CD4-positive, alpha-beta T cell treated with Interleukin-10 for 1 hour (primary cell): ENCODE results near the gene P2RY12.
"Not testable (repeated sequence)": the region's sequence is repeated elsewhere in the genome, so short reads cannot be mapped to it uniquely, and the experiment has no call there.

Source experiments
- DNase-seq: peaks from one replicate; pipeline ENCODE4 v3.0.0-alpha.2; 2020

The P2RY12 gene

DNA sequence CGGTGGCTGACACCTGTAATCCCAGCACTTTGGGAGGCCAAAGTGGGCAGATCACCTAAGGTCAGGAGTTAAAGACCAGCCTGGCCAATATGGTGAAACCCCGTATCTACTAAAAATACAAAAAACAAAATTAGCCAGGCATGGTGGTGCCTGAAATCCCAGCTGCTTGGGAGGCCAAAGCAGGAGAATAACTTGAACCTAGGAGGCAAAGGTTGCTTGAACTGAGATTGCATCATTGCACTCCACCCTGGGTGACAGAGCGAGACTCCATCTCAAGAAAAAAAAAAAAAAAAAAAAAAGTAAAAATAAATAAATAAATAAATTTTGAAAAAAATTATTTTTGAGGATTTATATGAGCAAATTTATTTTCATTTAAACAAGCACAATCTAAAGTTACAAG is 7.6 kb upstream of the P2RY12 start:
- not testable (repeated sequence) for DNase-seq

DNA sequence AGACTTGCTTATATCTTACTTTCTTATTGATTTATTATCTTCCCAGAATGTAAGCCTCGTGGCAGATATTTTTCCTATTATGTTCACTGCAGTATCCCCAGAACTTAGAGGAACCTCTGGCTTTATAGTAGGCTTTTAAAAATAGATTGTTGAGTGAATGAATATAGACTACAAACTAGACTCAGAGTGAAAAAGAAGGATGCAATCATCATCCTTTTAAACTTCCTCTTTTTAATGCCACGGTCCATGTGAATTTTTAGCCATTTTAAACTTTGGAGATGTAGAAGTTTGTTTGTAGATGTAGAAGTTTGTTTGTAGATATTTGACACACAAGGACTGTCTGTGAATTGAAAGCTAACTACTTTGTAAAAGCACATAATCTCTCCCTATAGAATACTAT is 7.2 kb upstream of the P2RY12 start:
- DNase-seq: no peak

DNA sequence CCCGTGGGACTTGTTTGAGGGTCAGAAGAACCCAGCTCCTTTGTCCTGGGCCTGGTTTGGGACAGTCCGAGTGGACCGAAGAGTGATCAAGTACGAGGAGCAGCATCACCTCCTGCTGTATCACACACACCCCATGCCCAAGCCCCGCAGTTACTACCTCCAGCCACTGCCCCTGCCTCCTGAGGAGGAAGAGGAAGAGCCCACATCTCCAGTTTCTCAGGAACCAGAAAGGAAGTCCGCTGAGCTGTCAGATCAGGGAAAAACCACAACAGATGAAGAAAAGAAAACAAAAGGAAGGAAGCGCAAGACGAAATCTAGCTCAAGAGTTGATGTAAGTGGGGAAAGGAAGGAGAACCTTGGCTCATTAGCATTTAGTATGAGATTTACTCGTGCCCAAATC is 3.3 kb upstream of the P2RY12 start:
- no peak for DNase-seq

DNA sequence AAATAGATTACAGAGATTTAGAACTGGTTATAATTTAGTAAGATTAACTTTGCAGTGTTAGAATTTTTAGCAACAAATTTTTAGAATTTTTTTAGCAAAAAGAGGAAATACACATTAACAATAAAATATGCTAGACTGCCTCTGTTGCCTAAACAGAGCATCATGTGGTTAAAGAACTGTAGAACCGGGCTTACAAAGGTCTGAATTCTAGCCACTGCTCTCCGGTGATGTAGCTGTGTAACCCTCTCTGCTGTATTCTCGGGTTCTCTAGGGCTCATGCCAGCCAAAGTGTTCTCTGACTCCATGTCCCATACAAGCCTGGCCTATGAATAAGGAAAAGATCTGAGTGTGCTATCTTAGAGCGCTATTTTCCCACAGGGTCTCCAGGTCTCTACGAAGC is 2.9 kb upstream of the P2RY12 start:
- DNase-seq: no peak

DNA sequence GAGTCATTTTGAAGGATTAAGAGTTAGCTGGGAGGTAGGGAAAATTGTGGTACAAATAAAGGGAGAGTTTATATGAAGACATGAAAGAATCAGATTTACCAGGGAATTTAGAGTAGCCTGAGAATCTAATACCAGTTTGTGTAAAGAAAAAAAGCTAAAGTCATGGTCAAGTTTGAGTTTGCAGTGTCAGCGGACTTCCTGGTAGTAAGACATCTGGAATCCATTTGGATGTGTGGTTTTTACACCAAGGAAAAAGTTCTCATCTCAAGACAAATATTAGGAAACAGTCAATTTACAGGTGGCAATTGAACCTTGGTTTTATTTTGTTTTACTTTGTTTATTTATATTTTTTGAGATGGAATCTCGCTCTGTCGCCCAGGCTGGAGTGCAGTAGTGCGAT is 1.5 kb upstream of the P2RY12 start:
- DNase-seq: no peak

DNA sequence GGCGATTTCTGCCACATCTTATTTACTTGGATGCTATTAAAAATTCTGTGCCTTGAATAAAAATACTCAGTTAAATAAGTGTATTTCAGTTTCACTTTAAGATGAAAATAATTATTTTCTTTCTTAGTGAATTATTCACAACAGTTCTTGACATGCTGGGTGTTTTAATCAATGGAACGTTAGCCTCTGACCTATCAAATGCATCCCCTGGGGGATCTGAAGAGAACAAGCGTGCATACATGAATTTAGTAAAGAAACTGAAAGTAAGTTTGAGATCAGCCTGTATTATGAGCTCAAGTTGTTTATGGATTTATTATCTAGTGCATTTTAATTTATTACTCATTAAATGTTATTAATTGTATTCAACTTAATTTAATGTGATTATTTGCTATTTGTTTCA is 597 bp downstream of the P2RY12 start:
- no peak for DNase-seq

DNA sequence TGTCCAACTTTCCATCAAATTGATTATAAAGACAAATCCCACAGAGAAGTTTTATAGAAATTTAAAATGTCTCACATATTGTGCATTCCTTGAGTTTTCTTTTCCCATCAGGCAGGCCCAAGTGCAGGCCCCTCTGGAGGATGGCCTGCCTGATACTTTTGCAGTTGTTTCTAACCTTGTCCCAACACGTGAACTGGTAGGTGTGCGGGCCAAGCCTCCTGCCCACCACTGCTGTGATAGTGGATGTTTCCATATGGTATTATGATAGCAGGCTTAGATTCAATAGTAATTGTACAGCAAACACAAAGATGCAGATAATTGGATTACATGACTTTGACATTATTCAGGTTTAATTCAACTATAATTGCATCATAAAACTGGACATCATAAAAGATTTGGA is 1.4 kb downstream of the P2RY12 start:
- DNase-seq: no peak

DNA sequence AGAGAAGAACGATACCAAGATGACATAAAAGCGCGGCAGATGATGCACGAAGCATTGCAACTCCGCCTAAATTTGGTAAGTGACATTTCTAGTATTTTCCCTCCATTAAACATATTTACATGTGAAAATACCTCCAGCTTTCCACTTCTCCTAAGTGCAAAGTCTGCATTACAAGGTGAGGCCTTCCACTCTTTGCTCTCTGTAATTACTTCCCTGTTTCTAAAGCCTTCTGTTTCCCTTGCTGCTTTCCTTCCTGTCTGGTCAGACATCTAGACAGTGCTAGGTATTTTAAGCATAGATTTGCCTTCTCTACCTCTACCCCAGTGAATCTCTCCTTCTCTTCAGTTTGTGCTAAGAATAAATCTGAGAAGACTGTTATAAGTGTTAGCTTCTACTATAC is 1.9 kb downstream of the P2RY12 start:
- no peak for DNase-seq

DNA sequence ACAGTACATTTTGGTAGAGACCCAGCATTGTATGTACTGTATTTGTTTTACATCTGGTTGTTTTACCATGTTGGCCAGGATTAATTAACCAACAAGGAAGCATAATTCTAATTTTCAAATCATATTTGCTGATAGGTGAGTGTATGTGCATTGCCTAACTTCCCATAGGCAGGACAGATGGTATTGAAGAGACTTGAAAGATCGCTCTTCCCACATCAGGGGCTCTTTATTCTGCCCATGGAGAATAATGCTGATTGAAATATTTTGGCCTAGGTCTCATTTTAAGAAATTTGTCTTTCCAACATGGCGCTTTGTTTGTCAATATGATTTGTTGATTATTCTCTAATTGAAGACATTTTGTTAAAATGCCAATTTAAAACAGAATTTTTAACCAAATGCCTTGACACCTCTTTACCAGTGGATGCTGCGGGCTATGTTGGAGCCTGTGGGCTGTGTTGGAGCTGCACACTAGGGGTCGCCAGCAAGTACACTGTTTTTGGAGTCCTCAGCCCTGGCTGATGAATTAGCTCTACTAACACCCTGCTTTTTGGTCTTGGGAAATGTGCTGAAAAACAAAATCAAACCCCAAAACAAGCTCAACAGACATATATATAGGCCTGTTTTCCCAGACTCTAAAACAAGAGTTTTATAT is 5.3 kb downstream of the P2RY12 start:
- peak; percentile 3 for DNase-seq

DNA sequence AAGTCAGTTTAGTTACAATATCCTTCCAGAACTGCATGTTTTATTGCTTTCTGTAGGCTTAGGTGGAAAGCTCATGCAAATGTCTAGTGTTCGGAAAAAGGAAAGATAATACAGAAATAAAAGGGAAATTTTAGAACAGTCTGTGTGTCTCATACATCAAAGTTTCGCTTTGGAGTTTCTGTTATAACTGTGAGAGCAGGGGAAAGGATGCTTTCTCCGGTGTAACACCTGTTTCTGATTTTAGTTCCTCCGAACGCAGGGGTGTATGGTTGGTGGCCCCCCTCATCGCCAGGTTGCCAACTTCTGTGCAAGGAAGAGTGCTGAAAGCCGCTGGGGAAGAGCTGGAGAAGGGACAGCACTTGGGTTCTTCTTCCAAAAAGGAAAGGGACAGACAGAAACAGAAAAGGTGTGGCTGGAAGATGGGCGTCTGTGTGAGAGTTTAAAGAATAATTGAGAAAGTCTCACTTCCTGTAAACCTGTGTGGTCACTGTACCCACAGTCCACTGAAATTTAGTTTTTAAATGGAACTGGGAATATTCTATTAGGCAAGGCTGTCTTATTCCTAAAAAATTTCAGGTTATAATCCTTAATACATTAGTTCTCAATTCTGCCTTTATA is 6.7 kb downstream of the P2RY12 start:
- DNase-seq: no peak

DNA sequence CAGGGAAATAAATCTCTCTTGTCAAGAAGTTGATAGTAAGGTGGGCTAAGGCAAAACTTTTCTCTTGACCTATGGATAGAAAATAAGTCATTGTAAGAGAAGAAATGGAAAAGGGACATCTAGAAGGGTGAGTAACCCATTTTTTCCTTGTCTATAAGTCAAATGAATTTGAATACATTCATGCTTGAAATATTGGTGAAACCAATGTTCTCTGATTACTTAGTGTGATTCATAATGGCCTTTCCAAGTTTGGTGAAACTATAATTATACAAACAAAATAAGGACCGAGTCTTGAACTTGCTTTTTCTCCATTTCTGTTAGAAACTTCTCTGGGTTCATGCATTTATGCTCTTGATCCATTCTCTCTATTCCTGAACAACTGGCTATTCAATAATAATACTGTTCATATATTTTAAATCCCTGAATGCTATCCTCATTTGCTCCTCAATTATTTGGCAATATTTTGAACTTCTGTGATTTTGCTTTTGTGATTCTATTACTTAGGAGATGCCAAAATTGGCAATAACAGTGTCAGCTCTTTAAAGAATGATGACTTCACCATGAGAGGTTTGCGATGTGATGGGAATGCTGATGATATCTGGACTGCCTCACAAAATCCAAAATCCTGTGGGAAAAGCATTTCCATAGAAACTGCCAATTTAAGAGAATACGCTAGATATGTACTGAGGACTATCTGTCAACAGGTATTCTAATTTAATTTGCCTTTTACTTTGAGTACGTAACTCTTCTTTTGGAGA is 12.3 kb downstream of the P2RY12 start:
- DNase-seq: no peak

DNA sequence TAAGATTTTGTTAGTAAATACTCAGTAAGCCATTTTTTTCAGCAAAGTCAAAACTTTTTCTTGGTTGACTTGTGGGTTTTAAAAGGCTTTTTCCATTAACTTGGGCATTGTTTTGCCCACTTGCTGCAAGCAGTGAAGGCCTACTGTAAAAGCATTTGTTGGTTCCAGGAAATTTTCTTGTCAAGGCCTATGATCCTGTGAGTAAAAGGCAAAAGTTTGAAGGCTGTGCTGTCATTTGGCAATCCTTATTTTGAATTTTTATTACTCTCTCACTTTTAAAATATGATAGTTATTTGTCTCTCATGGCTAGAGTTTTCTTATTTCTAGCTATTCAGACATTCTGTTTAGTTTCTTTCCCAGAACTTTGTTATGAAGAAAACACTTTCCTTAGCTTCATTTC is 13.0 kb downstream of the P2RY12 start:
- no peak for DNase-seq

DNA sequence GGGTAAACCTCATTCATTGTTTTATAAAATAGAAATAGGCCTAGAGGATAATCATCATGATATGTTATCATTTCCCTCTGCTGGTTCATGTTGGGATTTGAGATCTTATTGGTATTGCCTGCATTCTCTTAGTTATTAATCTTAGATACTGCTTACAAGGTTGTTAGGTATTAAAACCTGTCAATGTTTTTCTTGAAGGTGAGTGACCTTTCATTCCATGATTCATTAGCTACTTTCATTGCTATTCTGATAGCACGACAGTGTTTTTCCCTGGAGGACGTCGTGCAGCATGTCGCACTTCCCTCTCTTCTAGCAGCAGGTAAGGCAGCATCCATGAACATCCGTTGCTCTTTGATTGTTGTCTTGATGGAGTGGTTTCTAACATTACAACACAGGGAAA is 17.1 kb downstream of the P2RY12 start:
- DNase-seq: no peak

DNA sequence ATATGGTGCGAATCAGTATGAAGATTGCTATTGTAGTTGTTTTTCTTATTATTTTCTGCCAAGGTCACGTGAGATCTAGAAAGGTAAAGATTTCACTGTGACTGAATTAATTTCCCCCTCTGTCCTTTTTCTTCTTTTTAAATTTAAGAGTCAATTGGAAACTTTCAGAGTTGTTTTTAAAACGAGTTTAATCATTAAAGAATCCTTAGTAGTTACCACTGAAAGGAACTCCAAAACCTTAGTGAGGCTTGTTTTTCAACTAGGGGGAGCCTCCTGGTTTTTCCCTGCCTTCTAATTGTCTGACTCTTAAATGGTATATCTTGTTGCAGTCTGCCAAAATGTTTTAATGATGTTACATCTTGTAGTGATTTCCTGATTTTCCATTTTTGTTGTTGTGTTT is 17.6 kb downstream of the P2RY12 start:
- no peak for DNase-seq

DNA sequence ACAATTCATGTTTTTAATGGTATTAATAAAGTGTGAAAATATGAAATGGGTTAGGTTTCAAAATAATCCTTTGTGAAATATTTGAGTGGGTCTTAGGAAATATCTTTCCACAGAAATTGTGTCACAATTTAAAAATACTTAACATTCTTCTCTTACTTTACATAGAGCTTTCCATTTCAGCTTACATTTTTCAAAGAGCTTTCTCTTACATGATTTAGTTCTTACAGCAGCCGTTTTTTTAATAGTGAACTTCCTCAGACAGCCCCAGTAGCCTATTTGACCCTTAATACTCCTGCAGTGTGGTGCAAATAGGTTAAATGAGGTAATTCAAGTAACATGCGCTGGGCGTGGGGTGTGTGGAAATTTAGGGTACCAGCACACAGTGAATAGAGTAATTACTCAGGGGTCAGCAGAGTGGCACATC is 21.8 kb downstream of the P2RY12 start:
- no peak for DNase-seq

DNA sequence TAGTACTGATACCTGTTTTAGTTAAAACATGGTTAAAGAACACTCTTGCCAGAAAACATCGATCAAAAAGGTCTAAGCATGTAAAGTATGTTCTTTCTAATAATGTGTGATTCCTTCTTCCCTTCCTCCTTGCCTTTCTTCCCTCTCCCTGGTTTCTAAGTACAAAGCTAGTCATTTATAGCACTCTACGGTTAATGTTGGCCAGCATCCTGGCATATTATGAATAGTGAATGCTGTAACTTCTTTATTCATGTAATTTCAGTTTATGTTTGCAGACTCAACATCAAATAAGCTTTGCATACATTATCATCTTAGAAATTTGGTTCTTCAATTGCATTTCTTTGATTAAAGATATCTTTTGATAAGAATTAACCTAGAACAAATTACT is 27.1 kb downstream of the P2RY12 start:
- no peak for DNase-seq

DNA sequence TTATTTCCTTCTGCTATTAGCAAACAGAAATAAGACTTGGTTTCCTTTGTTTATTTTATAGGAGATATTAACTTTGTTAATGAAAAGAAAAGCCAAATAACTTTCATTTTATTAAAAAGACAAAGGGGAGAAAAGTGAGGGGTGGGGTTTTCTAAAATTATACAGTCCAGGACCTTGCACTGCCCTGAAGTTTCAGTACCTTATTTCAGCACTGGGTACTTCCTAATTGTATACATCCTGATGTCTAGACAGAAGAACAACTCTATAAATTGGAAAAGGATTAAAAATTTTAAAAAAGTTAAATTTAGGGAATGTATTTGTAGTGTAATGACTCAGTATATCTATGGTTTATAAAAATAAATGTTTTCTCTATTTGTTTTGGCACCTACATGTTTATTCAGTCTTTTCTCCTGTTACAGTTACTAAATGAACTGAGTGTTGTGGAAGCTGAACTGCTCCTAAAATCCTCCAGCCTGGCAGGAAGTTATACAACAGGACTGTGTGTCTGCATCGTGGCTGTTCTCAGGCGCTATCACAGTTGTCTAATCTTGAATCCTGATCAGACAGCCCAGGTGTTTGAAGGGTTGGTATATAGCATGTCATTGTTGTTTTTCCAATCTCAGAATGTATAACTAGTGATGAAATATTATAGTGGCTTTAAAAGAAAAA is 27.6 kb downstream of the P2RY12 start:
- no peak for DNase-seq

DNA sequence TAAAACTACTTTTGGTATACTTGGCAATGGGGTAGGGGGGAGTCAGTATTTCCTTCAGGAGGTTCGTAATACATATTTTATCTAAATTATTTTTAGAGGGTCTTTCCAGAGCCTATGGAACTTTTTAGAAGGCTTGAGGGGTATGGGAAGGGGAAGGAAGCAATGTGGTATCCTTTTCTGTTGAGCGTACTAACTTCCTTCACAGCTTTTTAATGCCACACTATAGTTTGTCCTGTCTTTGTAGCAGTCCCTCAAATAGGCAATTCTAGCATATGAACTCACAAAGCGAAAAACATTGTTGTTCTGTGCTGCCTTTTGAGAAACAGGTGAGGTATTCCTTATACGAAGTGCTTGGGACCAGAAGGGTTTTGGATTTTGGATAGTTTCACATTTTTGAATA is 32.9 kb downstream of the P2RY12 start:
- no peak for DNase-seq

DNA sequence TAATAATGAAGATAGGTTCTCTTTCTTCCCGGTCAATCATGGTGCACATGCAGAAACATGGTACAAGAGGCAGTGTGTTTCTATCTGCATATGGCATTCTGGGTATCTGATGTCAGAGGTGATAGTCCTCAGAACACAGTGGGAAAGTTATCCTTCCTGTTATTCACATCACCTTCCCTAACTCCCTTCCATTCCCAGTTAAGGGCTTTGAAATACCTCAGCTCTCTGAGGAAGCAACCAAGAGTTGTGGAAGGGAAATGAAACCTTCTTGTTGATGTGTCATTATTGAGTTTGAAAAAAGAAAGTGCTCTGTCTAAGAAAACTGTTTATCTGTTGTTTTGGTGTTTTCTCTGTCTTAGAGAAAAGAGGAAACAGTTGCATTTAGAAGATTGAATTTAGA is 33.3 kb downstream of the P2RY12 start:
- no peak for DNase-seq

DNA sequence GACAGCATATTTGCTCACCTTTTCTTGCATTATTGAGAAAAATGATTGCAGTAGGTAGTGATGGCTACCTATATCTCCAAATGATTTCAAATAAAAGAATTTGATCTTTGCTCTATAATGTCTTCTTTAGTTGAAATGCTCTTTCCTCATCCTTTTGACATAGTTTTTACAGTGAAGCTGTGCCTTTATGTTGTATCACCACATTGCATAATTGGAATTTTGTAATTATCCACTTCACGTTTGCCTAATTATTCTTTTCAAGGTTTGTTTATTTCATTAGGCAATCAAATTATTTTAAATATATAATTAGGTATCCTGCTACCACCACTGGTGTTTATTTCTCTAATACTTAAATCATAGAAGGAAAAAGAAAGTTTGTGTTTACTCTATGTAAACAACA is 33.9 kb downstream of the P2RY12 start:
- DNase-seq: no peak

DNA sequence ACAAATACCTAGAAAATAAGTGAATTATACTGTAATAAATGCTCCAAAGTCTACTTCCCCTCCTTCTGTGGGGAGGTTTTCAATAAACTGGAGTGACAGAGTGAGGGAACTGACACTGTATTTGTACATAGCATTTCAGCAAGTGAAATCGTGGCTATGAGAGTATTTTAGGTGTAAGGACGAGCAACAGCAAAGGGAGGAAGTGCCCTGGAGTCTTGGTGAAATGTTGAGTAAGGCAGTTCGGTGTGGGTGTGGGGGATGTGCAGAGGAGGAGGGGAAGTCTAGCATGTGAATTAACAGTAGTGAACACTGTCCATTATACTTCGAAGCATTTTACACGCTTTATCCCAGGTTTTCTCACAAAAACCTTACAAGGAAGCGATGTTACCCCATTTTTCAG is 37.1 kb downstream of the P2RY12 start:
- peak; percentile 11 for DNase-seq

DNA sequence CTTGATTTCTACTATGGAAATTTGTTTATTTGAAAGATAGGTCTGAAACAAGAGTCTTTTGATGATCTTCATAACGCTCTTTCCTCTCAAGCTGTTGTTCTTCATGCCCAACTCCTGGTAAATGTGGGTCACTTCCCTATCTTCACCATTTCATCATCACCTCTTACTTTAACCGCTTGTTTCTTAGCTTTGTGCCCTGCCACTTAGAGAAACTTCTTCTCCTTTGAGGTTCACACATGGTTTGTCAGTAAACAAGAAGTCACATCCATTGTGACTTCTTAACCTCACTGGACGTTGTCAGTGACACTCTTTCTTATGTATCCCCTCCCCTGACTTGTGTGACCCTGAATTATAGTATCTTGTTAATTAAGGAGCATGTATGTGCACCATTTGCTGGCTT is 38.3 kb downstream of the P2RY12 start:
- DNase-seq: no peak

DNA sequence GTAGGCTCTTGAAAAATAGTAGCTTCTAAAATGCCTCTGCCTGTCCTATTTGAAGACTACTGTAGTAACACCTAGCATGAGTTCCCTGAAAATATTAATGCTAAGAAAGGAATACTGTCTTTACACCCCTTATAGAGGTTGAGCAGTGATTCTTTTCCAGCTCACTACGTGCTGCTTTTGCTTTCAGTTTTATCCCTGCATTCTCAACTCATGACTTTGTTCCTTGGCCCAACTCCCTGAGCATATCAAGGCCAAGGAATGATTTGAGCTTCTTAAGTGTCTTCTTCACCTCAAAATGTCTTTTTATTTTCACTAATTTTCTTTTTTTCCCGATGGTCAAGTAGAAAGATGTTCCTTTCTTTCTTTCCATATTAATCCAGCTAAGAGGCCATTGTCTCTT is 38.7 kb downstream of the P2RY12 start:
- no peak for DNase-seq

DNA sequence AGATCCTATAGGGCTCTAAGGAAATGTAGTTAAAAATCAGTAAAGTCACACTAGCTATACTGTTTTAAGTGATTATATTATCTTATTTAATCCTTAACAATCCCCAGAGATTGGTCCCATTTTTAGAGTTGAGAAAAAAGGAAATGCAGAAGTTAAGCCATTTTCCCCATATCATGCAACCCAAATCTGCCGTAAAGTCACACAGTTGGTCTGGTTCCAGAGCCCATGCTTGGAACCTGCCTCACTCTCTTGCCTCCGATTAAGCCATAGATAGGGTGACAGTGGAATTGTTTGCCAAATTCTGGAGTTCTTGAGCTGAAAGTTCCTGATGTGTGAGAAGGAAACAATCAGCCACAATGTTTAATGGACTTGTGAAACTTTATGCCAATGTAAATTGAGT is 52.9 kb downstream of the P2RY12 start:
- no peak for DNase-seq
